GM12875 (cell line): ENCODE results near the gene SPSB3.

ENCODE experiments used
- H3K4me3 ChIP-seq: one replicate; pipeline ENCODE4 v1.5.1; 2011; ENCODE audit warnings: low read depth, low read length, control low read depth
- TF ChIP-seq, protein P1 (sequence below): IDR thresholded peaks from 2 replicates; pipeline ENCODE4 v1.5.1; 2011; ENCODE audit warnings: low read depth, mild to moderate bottlenecking, control low read depth, inconsistent platforms, low read length, moderate library complexity, borderline replicate concordance; ENCODE audit not compliant: insufficient read depth

The SPSB3 gene

DNA sequence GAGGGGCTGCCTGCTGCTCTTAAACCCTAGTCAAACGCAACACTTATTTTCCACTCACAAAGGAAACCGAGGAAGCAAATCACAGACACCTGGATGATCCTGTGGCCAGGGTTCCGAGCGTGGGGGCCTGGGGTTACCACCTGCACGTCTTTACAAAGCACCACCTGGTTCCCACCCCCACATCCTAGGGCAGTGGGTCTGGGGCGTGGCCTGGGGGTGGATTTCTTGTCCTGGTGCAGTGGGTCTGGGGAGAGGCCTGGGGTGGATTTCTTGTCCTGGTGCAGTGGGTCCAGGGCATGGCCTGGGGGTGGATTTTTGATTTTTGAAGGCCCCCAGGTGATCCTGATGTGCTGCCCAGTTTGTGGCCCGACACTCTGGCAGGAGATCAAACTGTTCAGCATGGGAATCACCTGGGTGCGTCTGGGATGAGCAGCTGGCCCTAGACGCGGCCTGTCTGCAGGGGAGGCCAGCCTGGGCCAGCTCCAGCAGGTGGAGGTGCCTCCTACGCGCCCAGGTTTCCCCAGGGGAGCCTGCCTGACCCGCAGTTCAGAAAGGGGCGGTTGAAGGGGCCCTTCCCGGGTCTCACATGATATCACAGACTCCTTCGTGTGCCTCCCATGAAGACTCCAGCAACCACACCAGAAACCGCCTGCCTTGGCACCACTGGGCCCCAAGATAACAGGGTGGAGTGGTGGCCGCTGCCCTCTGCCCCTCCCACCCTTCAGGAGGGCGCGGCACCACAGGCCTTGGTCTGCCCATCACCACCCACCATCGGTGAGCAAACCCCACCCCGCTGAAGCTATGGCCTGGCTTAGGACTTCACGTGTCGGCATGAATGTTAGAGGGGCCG, 38.0 kb upstream of the SPSB3 start:
- TF ChIP-seq, protein P1, sequence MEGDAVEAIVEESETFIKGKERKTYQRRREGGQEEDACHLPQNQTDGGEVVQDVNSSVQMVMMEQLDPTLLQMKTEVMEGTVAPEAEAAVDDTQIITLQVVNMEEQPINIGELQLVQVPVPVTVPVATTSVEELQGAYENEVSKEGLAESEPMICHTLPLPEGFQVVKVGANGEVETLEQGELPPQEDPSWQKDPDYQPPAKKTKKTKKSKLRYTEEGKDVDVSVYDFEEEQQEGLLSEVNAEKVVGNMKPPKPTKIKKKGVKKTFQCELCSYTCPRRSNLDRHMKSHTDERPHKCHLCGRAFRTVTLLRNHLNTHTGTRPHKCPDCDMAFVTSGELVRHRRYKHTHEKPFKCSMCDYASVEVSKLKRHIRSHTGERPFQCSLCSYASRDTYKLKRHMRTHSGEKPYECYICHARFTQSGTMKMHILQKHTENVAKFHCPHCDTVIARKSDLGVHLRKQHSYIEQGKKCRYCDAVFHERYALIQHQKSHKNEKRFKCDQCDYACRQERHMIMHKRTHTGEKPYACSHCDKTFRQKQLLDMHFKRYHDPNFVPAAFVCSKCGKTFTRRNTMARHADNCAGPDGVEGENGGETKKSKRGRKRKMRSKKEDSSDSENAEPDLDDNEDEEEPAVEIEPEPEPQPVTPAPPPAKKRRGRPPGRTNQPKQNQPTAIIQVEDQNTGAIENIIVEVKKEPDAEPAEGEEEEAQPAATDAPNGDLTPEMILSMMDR: no peak
- no peak overlapping the region for H3K4me3 ChIP-seq

DNA sequence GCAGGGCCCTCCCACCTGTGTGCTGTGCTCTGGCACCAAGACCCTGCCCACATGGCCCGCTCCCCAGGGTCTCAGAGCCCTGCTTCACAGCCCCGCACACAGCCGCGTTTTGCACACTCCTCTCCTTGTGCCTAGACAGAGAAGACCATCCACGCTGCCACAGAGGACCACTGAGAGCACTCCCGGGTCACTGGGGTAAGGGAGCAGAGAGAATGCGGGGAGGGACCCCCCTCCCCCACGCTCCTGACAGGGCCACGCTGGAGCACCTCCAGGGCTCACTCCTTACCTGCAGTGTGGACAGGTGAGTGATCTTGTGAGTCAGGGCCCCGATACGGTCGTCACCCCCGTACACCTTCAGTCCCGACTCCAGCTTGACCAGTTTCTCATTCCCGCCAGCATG, 37.2 kb upstream of the SPSB3 start:
- H3K4me3 ChIP-seq: no peak overlapping the region
- TF ChIP-seq, protein P1: no peak

DNA sequence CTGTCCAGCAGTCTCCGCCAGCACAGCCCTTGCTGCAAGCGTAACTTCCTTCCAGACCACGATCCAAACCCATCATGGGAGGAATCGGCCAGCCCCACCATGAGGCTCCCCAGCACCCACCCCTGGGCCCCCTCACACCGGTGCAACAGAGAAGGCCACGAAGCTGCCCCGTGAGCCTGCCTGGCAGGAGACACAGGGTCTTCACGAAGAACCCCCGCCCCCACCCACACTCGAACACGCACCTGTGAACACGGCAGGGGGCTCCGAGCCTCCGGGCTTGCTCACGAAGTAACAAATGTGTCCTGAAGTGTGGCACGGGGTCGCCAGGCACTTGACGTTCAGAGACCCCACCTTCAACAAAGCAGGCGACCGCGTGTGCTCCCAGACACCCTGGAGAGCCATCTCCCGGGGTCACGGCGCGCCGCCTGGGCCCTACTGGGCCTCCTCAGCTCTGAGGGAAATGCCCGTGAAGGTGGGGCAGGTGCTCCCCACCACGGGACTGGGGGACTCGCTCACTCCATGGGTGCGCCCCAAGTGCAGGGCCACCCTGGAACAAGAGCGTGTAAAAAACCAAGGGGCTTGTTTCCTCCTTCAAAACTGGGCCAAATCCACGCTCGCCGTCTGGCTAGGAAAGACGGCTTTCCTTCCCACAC, 36.6 kb upstream of the SPSB3 start:
- H3K4me3 ChIP-seq: no peak overlapping the region
- TF ChIP-seq, protein P1: no peak

DNA sequence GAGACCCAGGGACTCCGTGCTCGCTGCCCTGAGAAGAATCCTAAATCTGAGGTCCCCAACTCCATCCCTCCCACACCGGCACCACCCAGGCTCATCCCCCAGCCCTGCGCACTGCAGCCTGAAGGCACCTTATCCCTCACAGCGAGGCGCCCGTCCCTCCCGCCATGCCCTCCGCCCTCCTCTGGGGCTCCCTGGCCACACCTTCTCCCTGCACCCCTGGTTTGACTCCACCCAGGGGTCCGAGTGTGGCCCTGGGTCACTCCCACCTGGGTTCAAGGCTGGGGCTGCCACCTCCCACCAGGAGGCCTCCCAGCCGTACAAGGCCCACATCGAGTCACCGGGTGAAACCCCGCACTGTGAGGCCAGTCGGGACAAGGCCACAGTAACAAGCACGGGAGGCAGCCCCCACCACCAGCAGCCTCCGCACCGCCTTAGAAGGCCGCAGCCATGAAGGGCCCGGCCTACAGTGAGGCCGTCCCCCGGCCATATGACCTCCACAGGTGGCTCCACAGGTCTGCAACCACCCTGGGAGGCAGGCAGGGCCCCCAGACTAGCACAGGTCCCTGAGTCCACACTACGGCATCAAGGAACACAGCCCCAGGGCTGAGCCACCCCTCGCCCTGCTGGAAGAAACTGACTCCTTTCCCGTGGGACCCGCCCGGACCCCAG, 36.0 kb upstream of the SPSB3 start:
- TF ChIP-seq, protein P1: no peak

DNA sequence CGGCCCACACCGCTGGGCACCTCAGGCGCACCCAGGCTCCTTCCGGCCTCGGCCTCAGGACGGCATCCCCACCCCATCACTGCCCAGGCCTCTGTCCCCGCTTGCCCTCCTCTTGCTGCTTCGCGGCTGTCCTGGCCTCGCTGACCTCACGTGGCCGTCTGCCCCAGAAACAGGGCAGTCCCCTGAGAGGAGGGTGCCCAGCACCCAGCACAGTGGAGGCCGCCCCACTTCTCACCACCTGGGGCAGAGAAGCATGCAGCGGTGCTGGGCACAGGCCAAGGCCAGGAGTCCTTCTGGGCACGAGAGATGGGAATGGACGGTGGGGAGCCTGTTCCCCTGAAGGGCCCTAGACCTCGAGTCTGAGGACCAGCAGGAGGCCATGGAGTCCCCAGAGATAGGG, 35.3 kb upstream of the SPSB3 start:
- TF ChIP-seq, protein P1: no peak
- H3K4me3 ChIP-seq: no peak overlapping the region

More for the DNA sequence above, 36.0 kb upstream of the SPSB3 start:
- no peak overlapping the region for H3K4me3 ChIP-seq

DNA sequence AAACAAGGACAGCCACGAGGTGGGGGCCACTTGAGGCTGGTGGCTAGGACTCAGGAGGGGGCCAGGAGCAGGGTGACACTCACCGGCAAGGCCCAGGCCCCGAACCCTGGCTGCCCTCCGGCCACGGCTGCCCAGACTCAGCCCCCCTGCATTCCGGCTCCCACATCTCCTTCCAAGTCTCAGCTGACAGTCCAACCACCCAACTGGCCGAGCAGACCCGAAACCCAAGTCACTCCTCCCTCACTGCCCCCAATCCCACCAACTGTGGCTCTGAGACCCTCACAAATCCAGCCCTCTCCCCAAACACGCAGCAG, 34.9 kb upstream of the SPSB3 start:
- TF ChIP-seq, protein P1: no peak
- H3K4me3 ChIP-seq: no peak overlapping the region
